ENCODE data around the gene SEC61A2.
"Not testable (repeated sequence)": the region's sequence is repeated elsewhere in the genome, so short reads cannot be mapped to it uniquely, and the experiment has no call there.

The SEC61A2 gene

DNA sequence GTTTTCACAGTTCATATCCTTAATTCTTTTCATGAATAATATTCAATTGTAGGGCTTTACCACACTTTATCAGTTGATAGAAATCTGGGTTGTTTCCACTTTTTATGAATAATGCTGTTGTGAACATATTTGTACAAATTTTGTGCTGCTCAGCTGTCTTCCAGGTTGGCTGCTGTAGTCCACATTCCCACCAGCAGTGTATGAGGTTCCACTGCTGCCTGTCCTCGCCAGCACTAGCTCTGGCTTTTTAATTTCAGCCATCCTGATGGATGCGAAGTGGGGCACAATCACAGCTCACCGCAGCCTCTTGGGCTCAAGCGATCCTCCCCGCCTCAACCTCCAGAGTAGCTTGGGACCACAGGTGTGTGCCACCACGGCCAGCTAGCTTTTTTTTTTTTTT is 33.5 kb downstream of the SEC61A2 start:
- no peak for DNase-seq

DNA sequence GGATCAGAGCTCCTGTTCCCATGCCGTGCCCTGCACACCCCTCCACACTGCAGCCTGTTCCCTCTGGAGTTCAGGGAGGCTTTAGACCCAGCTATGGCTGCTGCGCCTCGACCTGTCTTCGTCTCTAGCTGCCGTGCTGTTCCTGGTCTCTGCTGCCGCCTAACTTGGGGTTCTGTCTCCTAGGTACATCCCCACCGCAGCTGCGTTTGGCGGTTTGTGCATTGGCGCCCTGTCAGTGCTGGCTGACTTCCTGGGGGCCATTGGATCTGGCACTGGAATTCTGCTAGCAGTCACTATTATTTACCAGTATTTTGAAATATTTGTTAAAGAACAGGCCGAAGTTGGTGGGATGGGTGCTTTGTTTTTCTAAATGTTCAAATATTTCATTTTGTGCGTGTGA is 34.6 kb downstream of the SEC61A2 start:
- DNase-seq = no peak

DNA sequence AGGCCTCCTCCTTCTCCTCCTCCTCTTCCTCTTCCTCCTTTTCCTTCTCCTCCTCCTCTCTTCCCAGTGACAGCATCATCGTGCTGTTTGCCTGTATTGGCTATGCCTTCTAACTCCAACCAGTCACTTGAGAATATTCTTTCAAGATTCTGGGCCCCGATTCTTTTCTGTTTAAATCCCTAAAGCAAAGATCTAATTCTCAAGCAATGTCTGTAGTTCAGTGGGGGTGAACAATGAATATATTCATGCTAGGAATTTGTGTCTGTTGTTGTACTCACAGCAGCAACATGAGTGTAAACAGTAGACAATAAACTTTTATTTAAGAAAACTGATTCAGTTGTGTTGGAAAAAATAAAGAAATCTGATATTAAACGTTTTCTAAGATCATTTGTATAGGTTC is 35.6 kb downstream of the SEC61A2 start:
- DNase-seq = no peak

DNA sequence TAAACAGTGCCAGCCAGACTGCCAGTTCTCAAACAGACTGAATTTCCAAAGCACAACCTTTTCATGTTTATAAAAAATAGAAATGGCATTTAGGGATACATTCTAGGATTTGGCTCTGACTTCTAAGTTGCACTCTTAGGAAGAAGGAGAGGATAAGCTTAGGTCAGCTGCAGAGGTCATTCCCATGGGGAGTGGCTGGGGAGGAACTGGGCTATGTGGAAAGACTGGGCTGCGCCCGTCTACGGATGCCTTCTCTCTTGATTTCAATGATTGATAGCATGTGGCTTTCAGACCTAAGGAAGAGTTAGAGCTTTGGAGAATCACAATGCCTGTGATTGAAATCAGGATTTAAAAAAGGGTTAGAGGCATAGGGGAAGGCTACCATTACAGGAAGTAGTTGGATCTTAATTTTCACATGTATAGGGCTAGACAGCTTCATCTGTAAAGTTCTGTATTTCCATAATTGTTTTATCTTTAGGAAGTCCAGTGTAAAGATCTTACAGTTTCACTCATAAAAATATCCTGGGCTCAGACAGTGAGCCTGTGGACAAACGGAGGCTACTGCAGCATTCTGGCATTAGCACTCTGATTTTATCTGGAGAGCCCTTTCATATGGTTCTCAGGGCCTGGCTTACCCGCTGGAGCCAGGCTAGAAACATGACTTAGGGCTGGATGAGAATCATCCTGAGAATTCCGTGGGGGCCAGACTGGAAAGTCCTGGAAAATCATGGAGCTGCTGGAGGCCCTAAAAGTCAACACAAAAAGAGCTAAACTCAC is 36.7 kb downstream of the SEC61A2 start:
- no peak for DNase-seq

DNA sequence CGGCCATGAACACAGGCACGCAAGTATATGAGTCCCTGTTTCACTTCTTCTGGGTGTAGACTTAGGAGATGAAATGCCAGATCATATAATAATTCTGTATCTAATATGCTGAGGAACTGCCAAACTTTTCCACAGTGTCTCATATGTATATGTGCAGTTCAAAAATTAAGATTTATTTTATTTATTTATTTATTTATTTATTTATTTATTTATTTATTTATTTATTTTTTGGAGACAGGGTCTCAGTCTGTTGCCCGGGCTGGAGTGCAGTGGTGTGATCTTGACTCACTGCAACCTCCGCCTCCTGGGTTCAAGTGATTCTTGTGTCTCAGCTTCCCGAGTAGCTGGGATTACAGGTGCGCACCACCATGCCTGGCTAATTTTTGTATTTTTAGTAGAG is 42.0 kb downstream of the SEC61A2 start:
- DNase-seq = not testable (repeated sequence)

DNA sequence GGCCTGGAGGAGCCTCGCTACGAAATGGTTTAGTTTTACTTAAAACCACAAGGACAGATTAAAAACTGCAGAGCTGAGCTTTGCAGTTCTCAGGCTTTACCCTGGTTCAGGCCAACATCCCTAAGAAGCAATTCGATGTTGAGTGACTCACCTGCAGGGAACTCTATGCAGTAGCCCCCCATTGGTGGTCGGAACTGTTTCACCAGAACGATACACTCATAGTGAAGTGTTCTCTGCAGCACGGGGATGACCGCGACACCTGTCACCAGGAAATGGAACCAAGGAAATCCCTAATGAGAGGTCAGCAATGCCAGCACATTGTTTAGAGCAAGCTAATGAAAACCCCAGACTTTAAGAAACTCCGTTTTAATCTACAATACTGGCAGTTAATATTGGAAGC is 48.2 kb downstream of the SEC61A2 start:
- DNase-seq = no peak

DNA sequence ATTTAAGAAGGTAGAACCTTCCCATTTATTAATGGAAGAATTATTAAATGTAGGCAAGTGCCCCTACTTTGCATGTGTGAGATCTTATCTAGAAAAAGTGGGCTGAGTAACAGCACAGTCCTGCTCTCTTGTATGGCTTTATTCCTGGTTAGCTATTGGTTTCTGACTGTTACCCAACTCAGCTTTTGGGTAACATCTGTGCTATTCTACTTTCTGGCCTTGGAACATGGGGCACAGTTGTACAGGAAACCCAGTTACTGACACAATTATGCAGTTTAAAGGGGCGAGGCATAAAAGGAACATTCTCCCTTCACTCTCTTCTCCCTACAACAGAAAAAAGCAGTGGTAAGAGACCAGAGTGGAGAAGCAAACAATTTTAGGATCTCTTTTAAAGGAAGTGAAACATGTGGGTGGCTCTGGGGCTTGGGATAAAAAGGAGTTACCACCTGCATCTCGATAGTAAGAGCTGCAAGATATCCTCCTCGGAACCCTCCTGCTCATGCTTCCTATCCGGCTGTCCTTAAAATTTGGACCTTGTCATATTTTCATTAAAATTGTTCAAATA is 50.2 kb downstream of the SEC61A2 start:
- no peak for DNase-seq

DNA sequence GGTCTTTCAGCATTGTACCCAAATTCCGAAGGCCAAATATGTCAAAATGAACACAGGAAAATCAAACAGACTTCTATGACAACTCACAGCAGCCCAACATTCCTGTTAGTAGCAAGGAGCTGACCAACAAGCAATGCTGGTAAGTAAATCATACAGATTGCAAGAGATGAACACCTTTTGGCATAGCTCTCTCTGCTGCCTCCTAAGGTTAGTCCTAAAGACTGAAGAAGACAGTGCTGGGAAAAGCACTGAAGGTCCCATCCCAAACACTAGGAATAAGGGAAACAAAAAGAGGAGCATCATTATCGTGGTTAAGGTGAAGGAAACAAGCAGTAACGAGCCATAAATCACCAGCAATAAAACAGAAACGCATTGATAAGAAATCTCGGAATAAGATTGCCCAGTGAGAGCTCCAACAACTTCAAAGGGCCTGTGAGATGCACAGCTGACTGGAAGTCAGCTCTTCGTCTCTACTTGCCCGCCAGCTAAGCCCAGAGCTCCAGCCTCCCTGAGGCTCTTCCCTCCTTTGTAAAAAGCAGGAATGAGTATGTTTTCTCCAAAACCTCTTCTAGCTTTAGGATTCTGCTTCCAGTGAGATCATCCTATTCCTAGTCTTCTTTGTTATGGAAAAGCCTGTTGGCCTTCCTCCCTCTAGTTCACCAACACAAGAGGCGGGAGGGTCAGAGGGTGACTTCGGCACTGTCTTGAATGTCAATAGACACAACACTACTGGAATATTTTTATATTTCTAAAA is 50.9 kb downstream of the SEC61A2 start:
- DNase-seq = no peak

DNA sequence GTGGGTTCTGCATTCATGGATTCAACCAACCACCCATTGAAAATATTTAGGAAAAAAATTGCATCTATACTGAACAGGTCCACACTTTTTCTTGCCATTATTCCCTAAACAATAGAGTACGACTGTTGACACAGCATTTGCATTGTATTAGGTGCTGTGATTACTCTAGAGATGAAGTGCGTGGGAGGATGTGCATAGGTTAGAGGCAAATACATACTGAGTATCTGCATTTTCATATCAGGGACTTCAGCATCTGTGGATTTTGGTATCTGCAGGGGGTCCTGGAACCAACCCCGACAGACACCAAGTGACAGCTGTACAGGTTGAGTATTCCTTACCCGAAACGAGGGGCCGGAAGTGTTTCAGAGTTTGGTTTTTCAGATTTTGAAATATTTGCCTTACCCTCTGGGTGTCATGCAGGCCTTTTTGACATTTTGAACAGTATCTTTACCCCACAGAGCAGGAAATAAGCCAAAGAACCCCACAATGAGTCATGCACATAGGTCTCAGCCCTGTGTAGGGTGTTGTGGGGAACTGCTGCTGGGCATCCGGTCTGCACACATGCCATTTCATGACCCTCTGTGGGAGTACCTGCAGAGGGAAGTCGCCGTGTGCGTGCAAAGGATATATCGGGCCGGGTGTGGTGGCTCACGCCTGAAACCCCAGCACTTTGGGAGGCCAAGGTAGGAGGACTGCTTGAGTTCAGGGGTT is 51.7 kb downstream of the SEC61A2 start:
- no peak for DNase-seq

DNA sequence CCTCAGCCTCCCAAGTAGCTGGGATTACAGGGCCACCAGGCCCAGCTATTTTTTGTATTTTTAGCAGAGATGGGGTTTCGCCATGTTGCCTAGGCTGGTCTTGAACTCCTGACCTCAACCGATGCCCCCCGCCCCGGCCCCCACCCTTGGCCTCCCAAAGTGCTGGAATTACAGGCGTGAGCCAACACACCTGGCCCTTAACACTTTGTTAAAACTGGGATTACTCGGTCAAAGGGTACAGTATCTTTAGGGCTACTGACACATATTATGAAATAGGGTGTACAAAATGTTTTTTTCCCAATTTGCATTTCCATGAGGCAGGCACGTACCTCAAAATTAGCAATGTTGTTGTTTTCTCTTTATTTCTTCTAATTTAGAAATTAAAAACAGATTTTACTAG is 54.7 kb downstream of the SEC61A2 start:
- DNase-seq = no peak

DNA sequence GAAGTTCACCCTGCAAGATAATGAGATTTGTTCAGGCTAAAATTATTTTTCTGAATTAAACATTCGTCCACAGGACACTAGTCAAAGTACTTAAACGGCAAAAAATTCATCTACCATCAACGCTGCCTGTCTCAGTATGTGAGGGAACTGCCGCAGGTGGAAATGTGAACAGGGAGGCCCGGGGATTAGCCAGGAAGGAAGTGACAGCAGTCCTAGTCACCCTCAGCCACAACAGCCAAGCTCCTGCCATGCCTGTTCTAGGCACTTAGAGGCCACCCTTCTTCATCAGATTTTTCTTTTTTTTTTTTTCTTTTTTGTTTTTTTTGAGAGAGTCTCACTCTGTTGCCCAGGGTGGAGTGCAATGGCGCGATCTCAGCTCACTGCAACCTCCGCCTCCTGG is 56.8 kb downstream of the SEC61A2 start:
- DNase-seq = no peak

DNA sequence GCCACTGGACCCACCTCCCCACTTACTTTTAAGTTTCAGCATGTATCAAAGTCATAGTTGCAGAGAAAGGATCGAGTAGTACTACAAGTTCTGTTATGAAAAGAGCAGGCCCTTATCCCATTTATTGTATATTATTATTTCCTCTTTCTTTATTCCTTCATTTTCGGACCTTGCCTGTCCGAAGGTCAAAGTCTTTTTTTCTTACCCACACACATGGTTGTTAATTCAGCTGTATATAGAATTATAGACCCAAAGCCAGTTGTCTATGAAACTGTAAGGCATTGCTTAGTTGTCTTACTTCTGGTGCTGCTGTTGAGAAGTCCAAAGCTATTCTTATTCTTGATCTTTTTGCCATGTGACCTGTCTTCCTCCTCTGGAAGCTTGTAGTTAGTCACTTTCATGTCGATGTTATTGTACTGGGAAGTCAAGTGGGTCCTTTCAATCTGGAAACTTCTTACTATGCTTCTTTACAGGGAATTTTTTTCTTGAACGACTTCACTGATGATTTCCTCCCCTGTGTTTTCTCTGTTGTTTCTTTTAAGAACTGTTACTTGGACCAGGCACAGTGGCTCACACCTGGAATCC is 57.9 kb downstream of the SEC61A2 start:
- DNase-seq = no peak

DNA sequence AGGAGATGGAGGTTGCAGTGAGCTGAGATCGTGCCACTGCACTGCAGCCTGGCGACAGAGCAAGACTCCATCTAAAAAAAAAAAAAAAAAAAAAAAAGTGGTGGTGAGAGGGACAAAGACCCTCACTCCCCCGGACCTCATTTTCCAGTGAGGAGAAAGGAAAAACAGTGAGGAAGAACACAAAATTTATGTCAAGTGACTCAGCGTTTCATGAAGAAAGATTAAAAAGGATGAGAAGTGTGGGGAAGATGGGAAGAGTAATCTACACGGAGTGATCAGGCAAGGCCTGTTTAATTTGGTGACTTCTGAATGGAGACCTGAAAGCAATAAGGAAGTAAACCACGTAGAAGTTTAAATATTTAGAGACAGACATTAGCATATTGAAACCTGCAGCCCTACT is 59.2 kb downstream of the SEC61A2 start:
- DNase-seq = no peak

DNA sequence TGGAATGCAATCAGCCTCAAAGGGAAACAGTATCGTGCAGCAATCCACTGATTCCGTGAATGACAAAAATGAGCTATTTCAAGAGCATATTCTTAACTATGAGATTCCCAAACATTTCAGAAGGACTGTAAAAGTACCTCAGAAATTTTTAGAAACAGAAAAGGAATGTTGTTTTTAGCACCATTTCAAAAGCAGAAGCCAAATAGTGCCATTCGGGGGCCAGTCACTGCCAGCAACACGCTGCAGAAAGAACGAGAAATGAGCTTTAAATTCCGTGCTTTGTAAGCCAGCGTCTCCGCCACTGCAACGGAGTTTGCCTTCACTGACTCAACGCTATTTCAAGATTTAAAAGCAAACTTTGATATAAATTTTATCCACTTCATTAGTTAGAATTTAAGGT is 59.9 kb downstream of the SEC61A2 start:
- DNase-seq = no peak

DNA sequence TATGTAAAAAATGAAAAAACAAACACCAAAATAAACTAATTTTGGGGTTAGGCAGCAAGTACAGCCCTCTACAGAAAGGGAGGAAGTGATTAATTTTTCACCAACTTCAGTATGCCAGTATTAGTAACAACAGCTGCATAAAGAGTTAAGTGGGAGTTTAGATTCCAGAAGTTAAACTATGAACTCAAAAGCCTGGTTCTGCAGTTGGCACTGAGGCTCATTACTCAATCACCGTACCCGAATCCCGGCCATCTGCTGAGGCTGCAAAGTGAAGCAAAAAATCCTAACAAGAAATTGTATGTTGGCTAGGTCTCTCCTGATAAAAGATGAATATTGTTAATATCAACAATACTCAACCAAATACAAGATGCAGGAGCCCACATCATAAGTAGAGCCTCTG is 62.2 kb downstream of the SEC61A2 start:
- no peak for DNase-seq

DNA sequence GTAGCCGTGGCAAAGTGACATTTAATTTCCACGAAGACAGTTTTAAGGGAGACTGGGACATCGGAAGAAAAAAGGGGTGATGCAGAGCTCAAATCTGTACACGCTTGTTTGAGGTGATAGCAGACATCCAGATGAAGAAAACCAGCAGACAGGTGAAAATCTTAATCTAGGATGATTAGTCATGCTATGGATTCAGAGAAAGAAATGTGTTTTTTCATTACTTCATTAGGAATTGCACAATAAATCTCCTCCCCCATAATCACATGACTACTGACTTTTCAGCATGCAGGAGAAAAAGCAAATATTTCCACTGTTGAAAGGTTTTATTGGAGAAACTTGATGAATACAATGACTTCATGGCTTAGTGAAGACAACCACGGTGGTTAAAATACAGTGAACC is 63.7 kb downstream of the SEC61A2 start:
- no peak for DNase-seq

DNA sequence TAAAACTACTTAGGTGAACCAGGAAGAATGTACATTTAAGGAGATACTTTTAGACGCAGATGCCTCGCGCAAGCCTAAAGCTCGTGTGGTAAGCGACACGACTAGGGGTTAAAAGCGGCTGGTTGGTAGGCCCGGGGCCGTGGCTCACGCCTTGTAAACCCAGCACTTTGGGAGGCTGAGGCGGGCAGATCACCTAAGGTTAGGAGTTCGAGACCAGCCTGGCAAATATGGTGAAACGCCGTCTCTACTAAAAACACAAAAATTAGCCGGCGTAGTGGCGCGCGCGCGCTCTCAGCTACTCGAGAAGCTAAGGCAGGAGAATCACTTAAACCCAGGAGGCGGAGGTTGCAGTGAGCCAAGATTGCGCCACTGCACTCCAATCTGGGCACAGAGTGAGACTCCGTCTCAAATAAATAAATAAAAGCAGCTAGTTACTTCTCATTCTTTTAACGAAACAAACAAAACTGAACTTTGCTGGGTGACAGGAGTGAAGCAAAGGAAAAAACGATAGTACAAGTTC is 65.3 kb downstream of the SEC61A2 start:
- DNase-seq = no peak

DNA sequence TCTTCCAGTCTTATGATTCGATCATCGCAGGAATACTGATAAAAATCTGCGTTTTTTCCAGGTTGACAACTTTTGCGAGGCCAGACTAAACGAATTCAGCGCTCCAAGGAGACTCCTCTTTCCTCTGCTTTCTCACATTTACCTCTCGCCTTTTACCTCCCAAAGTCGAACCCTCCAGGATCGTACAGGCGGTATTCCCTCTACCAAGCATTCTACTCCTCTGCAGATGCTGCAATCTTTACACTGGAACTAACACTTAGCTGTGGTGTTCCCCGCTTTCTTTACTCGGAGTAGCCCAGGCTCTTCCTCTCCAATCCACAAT is 65.8 kb downstream of the SEC61A2 start:
- DNase-seq = no peak

DNA sequence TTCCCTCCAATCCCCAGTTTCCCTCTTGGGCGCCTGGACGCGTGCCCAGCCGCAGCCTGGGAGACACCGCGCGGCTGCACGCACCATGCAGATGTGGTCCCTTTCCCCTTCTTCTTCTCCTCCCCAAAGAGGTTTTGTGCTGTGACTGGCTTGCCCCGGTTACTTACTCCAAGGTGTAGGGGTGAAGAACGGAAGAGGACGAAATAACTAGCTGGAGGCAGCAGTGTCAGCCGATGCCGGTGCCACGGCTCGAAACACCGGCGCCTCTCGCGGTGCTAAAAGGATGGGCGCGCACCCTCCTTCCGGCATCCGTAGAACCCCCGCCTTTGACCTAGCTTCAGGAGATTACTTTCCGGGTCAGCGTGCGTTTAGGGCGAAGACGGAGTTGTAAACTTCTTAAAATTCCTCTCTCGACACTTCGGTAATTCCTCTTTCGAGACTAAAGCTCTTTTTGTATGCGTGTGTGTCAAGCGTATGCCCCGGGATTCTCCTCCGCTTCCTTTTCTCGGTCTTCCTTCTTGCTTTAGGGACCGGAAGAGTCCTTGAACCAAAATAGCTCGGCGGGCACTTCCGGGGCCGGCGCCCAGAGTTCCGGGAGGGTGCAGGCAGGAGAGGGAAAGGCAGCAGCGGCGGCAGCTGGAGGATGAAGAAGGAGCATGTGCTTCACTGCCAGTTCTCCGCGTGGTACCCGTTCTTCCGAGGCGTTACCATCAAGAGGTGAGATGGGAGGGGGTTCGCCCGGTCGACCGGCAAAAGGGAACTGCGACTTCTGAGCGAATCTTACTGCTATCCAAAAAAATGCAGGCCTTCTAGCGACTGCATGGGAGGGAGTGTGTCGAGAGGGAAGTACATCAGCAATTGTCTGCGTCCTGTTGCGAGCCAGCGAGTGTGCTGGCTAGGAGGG is 66.4 kb downstream of the SEC61A2 start, which contains the start of the genes CDC123 and NUDT5:
Gene CDC123 (plus strand): TSS at position 586 of the 904 bp plus-strand sequence. CDS start 58 bp downstream, at position 644.
Gene NUDT5 (minus strand): TSS at position 289 of the 904 bp plus-strand sequence. CDS start 9,600 bp downstream, outside the sequence.
- peak; percentile 88 for DNase-seq

DNA sequence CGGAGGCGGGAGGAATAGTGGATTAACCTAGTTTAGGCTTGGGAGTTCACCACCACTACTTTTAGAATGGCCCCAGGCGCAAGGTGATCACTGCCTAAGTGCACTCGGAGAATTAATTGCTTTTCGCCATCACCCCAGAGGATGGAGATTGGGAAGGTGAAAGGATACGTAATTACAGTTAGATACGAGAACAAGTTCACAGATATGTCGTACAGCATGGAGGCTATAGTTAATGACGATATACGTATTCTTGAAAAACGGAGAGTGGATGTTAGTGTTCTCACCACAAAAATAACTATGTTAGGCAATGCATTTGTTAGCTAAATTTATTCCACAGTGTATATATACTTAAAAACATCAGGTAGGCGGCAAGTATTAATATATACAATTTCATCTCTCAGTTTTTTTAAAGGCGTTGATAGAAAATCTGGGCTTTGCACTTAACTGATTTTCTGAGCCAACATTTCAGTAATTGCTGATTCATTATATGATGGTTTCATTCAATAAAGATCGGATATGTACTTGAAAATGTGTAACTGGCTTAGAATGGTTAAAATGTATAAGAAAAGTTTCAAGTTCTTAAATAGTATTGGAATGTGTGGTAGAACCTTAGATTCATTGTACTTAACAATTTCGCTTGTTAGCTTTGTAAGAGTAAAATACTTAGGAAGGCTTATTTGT is 67.2 kb downstream of the SEC61A2 start:
- no peak for DNase-seq

DNA sequence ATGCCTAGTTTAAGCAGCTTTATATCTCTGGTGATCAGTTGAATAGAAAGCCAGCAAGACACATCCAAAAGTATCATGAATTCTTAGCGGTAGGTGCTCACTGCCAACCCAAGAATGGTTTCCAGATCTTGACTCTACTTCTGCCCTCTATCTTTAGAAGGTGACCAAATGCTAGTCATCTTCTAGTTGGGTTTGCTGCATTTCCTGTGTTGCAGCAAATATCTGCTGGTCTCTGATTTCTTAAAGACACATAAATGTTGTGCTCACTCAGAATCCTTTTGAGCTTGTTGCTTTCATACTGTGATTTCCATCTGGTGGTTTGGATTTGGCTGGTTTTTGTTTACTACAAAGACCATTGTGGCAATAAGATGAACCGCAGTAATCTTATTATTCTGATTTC is 68.7 kb downstream of the SEC61A2 start:
- DNase-seq = no peak
